ENCODE data around the gene SLC4A4.
A peak's percentile ranks its signal among the peaks of the same experiment; 100 is the strongest.

The SLC4A4 gene

GRCh38 chr4:71545168-71545567 lies 206.3 kb downstream of the SLC4A4 start (continued):
- peak; percentile 57; the same call in 1 of the 2 replicates for TF ChIP-seq FEZF1 (tag by site-specific recombination; IDR thresholded peaks at IDR 0.05)
- no peak for TF ChIP-seq ZNF600 (tag by site-specific recombination; IDR thresholded peaks at IDR 0.05)
- TF ChIP-seq MYNN (tag by site-specific recombination; IDR thresholded peaks at IDR 0.05; ENCODE audit: borderline replicate concordance), result no peak
- TF ChIP-seq ZNF311 (tag by site-specific recombination; IDR thresholded peaks at IDR 0.05; ENCODE audit: borderline replicate concordance), result no peak
- TF ChIP-seq ZNF660 (tag by site-specific recombination; IDR thresholded peaks at IDR 0.05), result no peak
- no peak for TF ChIP-seq HIC1 (tag by site-specific recombination; IDR thresholded peaks at IDR 0.05)
- TF ChIP-seq GLI2 (tag by site-specific recombination; IDR thresholded peaks at IDR 0.05; ENCODE audit: borderline replicate concordance, low read depth), result 0 out of 2 replicates have a peak, but pooled peaks have one; percentile 68
- TF ChIP-seq ZNF776 (tag by site-specific recombination; IDR thresholded peaks at IDR 0.05; ENCODE audit: borderline replicate concordance), result no peak
- no peak for TF ChIP-seq ZSCAN23 (tag by site-specific recombination; IDR thresholded peaks at IDR 0.05)
- no peak for TF ChIP-seq ZFP37 (tag by site-specific recombination; IDR thresholded peaks at IDR 0.05)
- peak; percentile 72; the same call in 1 of the 2 replicates for TF ChIP-seq GFI1B (tag by site-specific recombination; IDR thresholded peaks at IDR 0.05)
- TF ChIP-seq BCL6B (tag by site-specific recombination; IDR thresholded peaks at IDR 0.05), result no peak
- no peak for TF ChIP-seq ZNF76 (tag by site-specific recombination; IDR thresholded peaks at IDR 0.05; ENCODE audit: borderline replicate concordance, low read depth)
- TF ChIP-seq ZNF654 (tag by site-specific recombination; IDR thresholded peaks at IDR 0.05; ENCODE audit: low read depth), result no peak
- TF ChIP-seq PRDM4 (tag by site-specific recombination; IDR thresholded peaks at IDR 0.05), result no peak
- TF ChIP-seq ZNF843 (tag by site-specific recombination; IDR thresholded peaks at IDR 0.05), result peak; percentile 70
- peak; percentile 39 for TF ChIP-seq PRDM6 (tag by site-specific recombination; IDR thresholded peaks at IDR 0.05)
- no peak for TF ChIP-seq ZFHX2 (tag by site-specific recombination; conservative IDR thresholded peaks at IDR 0.05)
- TF ChIP-seq ZNF274 (IDR thresholded peaks at IDR 0.05; ENCODE audit: low read length), result no peak
- no peak for TF ChIP-seq ZNF274 (tag by site-specific recombination; IDR thresholded peaks at IDR 0.05; ENCODE audit: borderline replicate concordance)
- TF ChIP-seq ZNF19 (tag by site-specific recombination; IDR thresholded peaks at IDR 0.05; ENCODE audit: low read depth), result no peak
- TF ChIP-seq ZNF202 (tag by site-specific recombination; IDR thresholded peaks at IDR 0.05; ENCODE audit: borderline replicate concordance), result no peak
- TF ChIP-seq ATF2 (tag by site-specific recombination; IDR thresholded peaks at IDR 0.05; ENCODE audit: low read depth), result no peak
- no peak for TF ChIP-seq ZNF610 (tag by site-specific recombination; IDR thresholded peaks at IDR 0.05; ENCODE audit: borderline replicate concordance)
- no peak for TF ChIP-seq ZNF623 (tag by site-specific recombination; IDR thresholded peaks at IDR 0.05)

Data from HEK293 (cell line).